ENCODE measurements around the gene IL34.

Gene IL34

GRCh38 chr16:70656712-70657263 lies 10.4 kb downstream of the IL34 start:
- Histone ChIP-seq H3K4me1 (ENCODE audit: control insufficient read depth, insufficient read depth, low read length, poor library complexity, severe bottlenecking) (no peaks in the 10 kb centered on the region), H3K9me3 (ENCODE audit: control insufficient read depth, low read length) (no peaks in the 10 kb centered on the region), H3K4me3 (ENCODE audit: insufficient read depth, low read depth, low read length, poor library complexity, severe bottlenecking) (no peak overlapping the region), H3K36me3 (ENCODE audit: control insufficient read depth, insufficient read depth, low read length) (no peaks in the 10 kb centered on the region), H3K27ac (ENCODE audit: insufficient read depth, low read length, poor library complexity, severe bottlenecking) (no peak overlapping the region), H3K27me3 (replicated peaks; ENCODE audit: control insufficient read depth, insufficient read depth, low read length, poor library complexity, severe bottlenecking) (no peaks in the 10 kb centered on the region)
- DNase-seq, result no peak

- Histone ChIP-seq H3K9me3 (ENCODE audit: control insufficient read depth, low read length) (no peaks in the 10 kb centered on the region), H3K27me3 (replicated peaks; ENCODE audit: control insufficient read depth, insufficient read depth, low read length, poor library complexity, severe bottlenecking) (no peaks in the 10 kb centered on the region), H3K4me3 (ENCODE audit: insufficient read depth, low read depth, low read length, poor library complexity, severe bottlenecking) (no peak overlapping the region), H3K27ac (ENCODE audit: insufficient read depth, low read length, poor library complexity, severe bottlenecking) (no peak overlapping the region), H3K4me1 (ENCODE audit: control insufficient read depth, insufficient read depth, low read length, poor library complexity, severe bottlenecking) (no peaks in the 10 kb centered on the region), H3K36me3 (ENCODE audit: control insufficient read depth, insufficient read depth, low read length) (no peaks in the 10 kb centered on the region)
- no peak for DNase-seq
Observed at GRCh38 chr16:70657956-70658355, 11.6 kb downstream of the IL34 start.

GRCh38 chr16:70658921-70659320 lies 12.6 kb downstream of the IL34 start:
- H3K9me3 ChIP-seq (ENCODE audit: control insufficient read depth, low read length), result no peaks in the 10 kb centered on the region

GRCh38 chr16:70659546-70659945 lies 13.2 kb downstream of the IL34 start:
- no peak overlapping the region for H3K4me3 ChIP-seq (ENCODE audit: insufficient read depth, low read depth, low read length, poor library complexity, severe bottlenecking)
- no peak for DNase-seq
- H3K27ac ChIP-seq (ENCODE audit: insufficient read depth, low read length, poor library complexity, severe bottlenecking), result no peak overlapping the region
- H3K36me3 ChIP-seq (ENCODE audit: control insufficient read depth, insufficient read depth, low read length), result no peaks in the 10 kb centered on the region
- no peaks in the 10 kb centered on the region for H3K27me3 ChIP-seq (replicated peaks; ENCODE audit: control insufficient read depth, insufficient read depth, low read length, poor library complexity, severe bottlenecking)
- H3K9me3 ChIP-seq (ENCODE audit: control insufficient read depth, low read length), result no peaks in the 10 kb centered on the region
- no peaks in the 10 kb centered on the region for H3K4me1 ChIP-seq (ENCODE audit: control insufficient read depth, insufficient read depth, low read length, poor library complexity, severe bottlenecking)

More at GRCh38 chr16:70658921-70659320, 12.6 kb downstream of the IL34 start:
- Histone ChIP-seq H3K27me3 (replicated peaks; ENCODE audit: control insufficient read depth, insufficient read depth, low read length, poor library complexity, severe bottlenecking) (no peaks in the 10 kb centered on the region), H3K4me1 (ENCODE audit: control insufficient read depth, insufficient read depth, low read length, poor library complexity, severe bottlenecking) (no peaks in the 10 kb centered on the region), H3K36me3 (ENCODE audit: control insufficient read depth, insufficient read depth, low read length) (no peaks in the 10 kb centered on the region), H3K4me3 (ENCODE audit: insufficient read depth, low read depth, low read length, poor library complexity, severe bottlenecking) (no peak overlapping the region), H3K27ac (ENCODE audit: insufficient read depth, low read length, poor library complexity, severe bottlenecking) (no peak overlapping the region)
- no peak for DNase-seq

GRCh38 chr16:70659953-70660671 lies 13.8 kb downstream of the IL34 start:
- Histone ChIP-seq H3K27me3 (replicated peaks; ENCODE audit: control insufficient read depth, insufficient read depth, low read length, poor library complexity, severe bottlenecking) (no peaks in the 10 kb centered on the region), H3K4me1 (ENCODE audit: control insufficient read depth, insufficient read depth, low read length, poor library complexity, severe bottlenecking) (no peaks in the 10 kb centered on the region), H3K9me3 (ENCODE audit: control insufficient read depth, low read length) (no peaks in the 10 kb centered on the region), H3K36me3 (ENCODE audit: control insufficient read depth, insufficient read depth, low read length) (no peaks in the 10 kb centered on the region), H3K4me3 (ENCODE audit: insufficient read depth, low read depth, low read length, poor library complexity, severe bottlenecking) (no peak overlapping the region), H3K27ac (ENCODE audit: insufficient read depth, low read length, poor library complexity, severe bottlenecking) (no peak overlapping the region)
- DNase-seq, result no peak

- Histone ChIP-seq H3K36me3 (ENCODE audit: control insufficient read depth, insufficient read depth, low read length) (no peaks in the 10 kb centered on the region), H3K9me3 (ENCODE audit: control insufficient read depth, low read length) (no peaks in the 10 kb centered on the region), H3K27ac (ENCODE audit: insufficient read depth, low read length, poor library complexity, severe bottlenecking) (no peak overlapping the region), H3K4me1 (ENCODE audit: control insufficient read depth, insufficient read depth, low read length, poor library complexity, severe bottlenecking) (no peaks in the 10 kb centered on the region), H3K27me3 (replicated peaks; ENCODE audit: control insufficient read depth, insufficient read depth, low read length, poor library complexity, severe bottlenecking) (no peaks in the 10 kb centered on the region), H3K4me3 (ENCODE audit: insufficient read depth, low read depth, low read length, poor library complexity, severe bottlenecking) (no peak overlapping the region)
- DNase-seq, result no peak
Observed at GRCh38 chr16:70660672-70661350, 14.5 kb downstream of the IL34 start.

GRCh38 chr16:70661534-70661917 lies 15.2 kb downstream of the IL34 start:
- Histone ChIP-seq H3K9me3 (ENCODE audit: control insufficient read depth, low read length) (no peaks in the 10 kb centered on the region), H3K4me3 (ENCODE audit: insufficient read depth, low read depth, low read length, poor library complexity, severe bottlenecking) (no peak overlapping the region), H3K4me1 (ENCODE audit: control insufficient read depth, insufficient read depth, low read length, poor library complexity, severe bottlenecking) (no peaks in the 10 kb centered on the region), H3K27me3 (replicated peaks; ENCODE audit: control insufficient read depth, insufficient read depth, low read length, poor library complexity, severe bottlenecking) (no peaks in the 10 kb centered on the region), H3K27ac (ENCODE audit: insufficient read depth, low read length, poor library complexity, severe bottlenecking) (no peak overlapping the region), H3K36me3 (ENCODE audit: control insufficient read depth, insufficient read depth, low read length) (no peaks in the 10 kb centered on the region)
- DNase-seq, result no peak

GRCh38 chr16:70661918-70662641 lies 15.7 kb downstream of the IL34 start:
- no peaks in the 10 kb centered on the region for H3K27me3 ChIP-seq (replicated peaks; ENCODE audit: control insufficient read depth, insufficient read depth, low read length, poor library complexity, severe bottlenecking)
- no peak overlapping the region for H3K4me3 ChIP-seq (ENCODE audit: insufficient read depth, low read depth, low read length, poor library complexity, severe bottlenecking)
- H3K4me1 ChIP-seq (ENCODE audit: control insufficient read depth, insufficient read depth, low read length, poor library complexity, severe bottlenecking), result no peaks in the 10 kb centered on the region
- no peaks in the 10 kb centered on the region for H3K36me3 ChIP-seq (ENCODE audit: control insufficient read depth, insufficient read depth, low read length)
- no peaks in the 10 kb centered on the region for H3K9me3 ChIP-seq (ENCODE audit: control insufficient read depth, low read length)
- no peak overlapping the region for H3K27ac ChIP-seq (ENCODE audit: insufficient read depth, low read length, poor library complexity, severe bottlenecking)
- DNase-seq, result no peak

- Histone ChIP-seq H3K36me3 (ENCODE audit: control insufficient read depth, insufficient read depth, low read length) (no peaks in the 10 kb centered on the region), H3K4me3 (ENCODE audit: insufficient read depth, low read depth, low read length, poor library complexity, severe bottlenecking) (no peak overlapping the region), H3K9me3 (ENCODE audit: control insufficient read depth, low read length) (no peaks in the 10 kb centered on the region), H3K27ac (ENCODE audit: insufficient read depth, low read length, poor library complexity, severe bottlenecking) (no peak overlapping the region), H3K4me1 (ENCODE audit: control insufficient read depth, insufficient read depth, low read length, poor library complexity, severe bottlenecking) (no peaks in the 10 kb centered on the region), H3K27me3 (replicated peaks; ENCODE audit: control insufficient read depth, insufficient read depth, low read length, poor library complexity, severe bottlenecking) (no peaks in the 10 kb centered on the region)
- DNase-seq, result no peak
Observed at GRCh38 chr16:70662991-70663523, 16.7 kb downstream of the IL34 start.
